ENCODE measurements around the gene NAALADL2.

The NAALADL2 gene

DNA sequence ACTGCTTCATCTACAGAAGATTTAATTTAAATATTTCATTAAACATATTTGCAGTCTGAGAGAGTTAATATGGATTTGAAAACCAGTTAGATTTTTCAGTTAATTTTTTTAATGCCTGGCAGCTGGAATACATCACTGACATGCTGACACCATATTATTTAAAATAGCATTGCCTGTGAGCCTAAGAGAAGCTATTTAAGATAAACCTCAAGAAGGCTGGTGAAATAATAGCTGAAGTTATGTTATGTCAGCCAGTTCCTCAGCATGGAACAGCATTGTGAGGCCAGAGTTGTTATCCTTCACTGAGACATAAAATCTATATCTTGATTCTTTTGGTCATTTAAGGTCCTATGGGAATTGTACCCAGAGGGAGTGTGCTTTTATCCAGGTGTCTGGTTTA, 705.2 kb downstream of the NAALADL2 start:
- TF ChIP-seq, protein P1, sequence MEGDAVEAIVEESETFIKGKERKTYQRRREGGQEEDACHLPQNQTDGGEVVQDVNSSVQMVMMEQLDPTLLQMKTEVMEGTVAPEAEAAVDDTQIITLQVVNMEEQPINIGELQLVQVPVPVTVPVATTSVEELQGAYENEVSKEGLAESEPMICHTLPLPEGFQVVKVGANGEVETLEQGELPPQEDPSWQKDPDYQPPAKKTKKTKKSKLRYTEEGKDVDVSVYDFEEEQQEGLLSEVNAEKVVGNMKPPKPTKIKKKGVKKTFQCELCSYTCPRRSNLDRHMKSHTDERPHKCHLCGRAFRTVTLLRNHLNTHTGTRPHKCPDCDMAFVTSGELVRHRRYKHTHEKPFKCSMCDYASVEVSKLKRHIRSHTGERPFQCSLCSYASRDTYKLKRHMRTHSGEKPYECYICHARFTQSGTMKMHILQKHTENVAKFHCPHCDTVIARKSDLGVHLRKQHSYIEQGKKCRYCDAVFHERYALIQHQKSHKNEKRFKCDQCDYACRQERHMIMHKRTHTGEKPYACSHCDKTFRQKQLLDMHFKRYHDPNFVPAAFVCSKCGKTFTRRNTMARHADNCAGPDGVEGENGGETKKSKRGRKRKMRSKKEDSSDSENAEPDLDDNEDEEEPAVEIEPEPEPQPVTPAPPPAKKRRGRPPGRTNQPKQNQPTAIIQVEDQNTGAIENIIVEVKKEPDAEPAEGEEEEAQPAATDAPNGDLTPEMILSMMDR (IDR thresholded peaks at IDR 0.05; ENCODE audit: extremely low read depth, insufficient read depth, missing control alignments): no peak
- DNase-seq (ENCODE audit: low spot score): no peak
- in situ Hi-C loops (cut with MboI; ENCODE audit: low pct_unique_long_range_greater_than_20kb, low sequenced_read_pairs, unreplicated experiment): no loop called here

DNA sequence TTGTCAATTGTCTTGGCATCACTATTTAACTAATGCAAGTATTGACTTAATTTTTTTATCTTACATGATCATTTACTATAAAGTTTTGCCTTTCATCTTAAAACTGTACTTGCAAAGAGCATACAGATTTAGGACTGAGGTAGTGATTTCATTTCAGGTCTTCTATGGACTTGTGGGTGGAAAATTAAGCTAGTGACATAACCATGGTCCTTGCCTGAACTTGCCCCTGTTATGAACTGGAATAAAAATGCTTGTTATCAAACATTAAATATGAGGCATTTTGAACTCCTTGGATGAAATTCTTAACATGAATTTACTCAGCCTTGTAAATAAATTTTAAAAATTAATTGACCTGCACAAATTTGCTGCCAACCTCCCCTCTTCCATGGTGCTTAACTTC, 712.0 kb downstream of the NAALADL2 start:
- no peak for DNase-seq (ENCODE audit: low spot score)
- in situ Hi-C loops (cut with MboI; ENCODE audit: low pct_unique_long_range_greater_than_20kb, low sequenced_read_pairs, unreplicated experiment): no loop called here
- TF ChIP-seq, protein P1 (IDR thresholded peaks at IDR 0.05; ENCODE audit: extremely low read depth, insufficient read depth, missing control alignments): no peak

DNA sequence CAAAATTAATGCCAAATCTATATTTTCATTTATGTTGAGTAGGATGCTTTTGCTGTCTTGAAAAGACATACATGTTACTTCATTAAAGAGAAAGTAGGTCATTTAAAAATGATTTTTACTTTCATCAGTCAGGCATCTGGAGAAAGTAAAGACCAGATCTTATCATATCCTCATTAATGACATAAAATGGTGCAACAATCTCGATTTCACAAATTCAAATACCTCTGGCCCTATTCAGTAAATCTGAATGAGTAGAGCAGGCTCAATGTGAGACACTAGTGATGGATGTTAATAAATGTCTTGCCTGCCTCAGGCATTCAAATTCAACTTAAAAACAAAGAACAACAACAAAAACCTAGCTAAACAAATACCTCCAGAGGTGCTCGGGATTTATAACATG, 714.1 kb downstream of the NAALADL2 start:
- TF ChIP-seq, protein P1 (IDR thresholded peaks at IDR 0.05; ENCODE audit: extremely low read depth, insufficient read depth, missing control alignments): no peak
- in situ Hi-C loops (cut with MboI; ENCODE audit: low pct_unique_long_range_greater_than_20kb, low sequenced_read_pairs, unreplicated experiment): no loop called here
- DNase-seq (ENCODE audit: low spot score): no peak

DNA sequence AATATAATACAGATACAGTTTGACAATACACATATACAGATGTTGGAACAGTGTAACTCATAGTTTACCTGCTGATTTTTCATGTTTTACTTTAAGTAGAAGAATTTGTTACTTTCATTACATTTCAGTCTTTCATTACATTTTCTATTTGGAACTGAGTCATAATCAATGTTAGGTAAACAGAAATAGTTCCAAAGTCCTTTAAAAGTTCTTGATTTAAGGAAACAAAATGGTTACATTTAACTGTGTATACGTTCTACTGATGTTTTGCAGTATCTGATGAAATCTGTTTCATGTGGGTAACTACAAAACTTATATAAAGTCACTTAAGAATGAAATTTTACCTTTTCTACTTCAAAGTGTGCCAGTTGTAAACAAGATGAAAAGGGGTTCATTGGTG, 721.2 kb downstream of the NAALADL2 start:
- in situ Hi-C loops (cut with MboI; ENCODE audit: low pct_unique_long_range_greater_than_20kb, low sequenced_read_pairs, unreplicated experiment): no loop called here
- no peak for DNase-seq (ENCODE audit: low spot score)
- TF ChIP-seq, protein P1 (IDR thresholded peaks at IDR 0.05; ENCODE audit: extremely low read depth, insufficient read depth, missing control alignments): no peak

DNA sequence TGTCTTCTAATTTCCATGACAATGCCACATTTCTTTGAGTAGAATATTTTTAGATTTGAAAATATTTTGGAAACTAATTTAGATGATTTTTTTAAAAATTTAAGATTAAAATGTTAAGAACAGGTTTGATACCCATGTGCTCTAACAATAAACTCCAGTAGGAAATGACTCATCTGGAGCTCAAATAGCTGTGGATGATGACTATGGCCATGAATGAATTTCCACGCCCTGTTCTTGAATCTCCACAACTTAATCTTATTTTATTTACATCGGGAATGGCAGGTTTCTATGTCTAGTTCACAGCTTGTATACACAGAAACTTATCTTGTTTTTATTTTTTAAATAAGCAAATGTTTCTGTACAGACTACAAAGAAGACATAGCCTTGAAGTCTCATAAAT, 726.8 kb downstream of the NAALADL2 start:
- DNase-seq (ENCODE audit: low spot score): no peak
- in situ Hi-C loops (cut with MboI; ENCODE audit: low pct_unique_long_range_greater_than_20kb, low sequenced_read_pairs, unreplicated experiment): no loop called here
- TF ChIP-seq, protein P1 (IDR thresholded peaks at IDR 0.05; ENCODE audit: extremely low read depth, insufficient read depth, missing control alignments): no peak

DNA sequence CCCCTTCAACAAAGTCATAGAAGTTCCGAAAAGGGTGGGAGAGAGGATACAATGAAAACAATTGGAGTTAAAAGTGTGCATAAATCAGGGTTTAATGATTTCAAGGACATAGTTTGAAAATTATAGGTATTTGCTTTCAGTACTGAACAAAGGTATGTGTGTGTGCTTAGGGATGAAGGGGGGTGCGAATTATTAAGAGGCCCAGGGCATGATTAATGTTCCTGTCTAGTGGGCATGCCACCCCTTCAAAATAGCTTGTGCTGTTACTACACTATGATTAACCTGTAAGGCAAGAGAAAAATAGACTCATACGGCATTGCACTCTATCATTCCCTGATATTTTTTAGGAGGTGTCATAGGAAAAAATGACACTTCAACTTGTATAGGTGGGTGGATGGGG, 731.6 kb downstream of the NAALADL2 start:
- in situ Hi-C loops (cut with MboI; ENCODE audit: low pct_unique_long_range_greater_than_20kb, low sequenced_read_pairs, unreplicated experiment): no loop called here
- no peak for DNase-seq (ENCODE audit: low spot score)
- TF ChIP-seq, protein P1 (IDR thresholded peaks at IDR 0.05; ENCODE audit: extremely low read depth, insufficient read depth, missing control alignments): no peak

DNA sequence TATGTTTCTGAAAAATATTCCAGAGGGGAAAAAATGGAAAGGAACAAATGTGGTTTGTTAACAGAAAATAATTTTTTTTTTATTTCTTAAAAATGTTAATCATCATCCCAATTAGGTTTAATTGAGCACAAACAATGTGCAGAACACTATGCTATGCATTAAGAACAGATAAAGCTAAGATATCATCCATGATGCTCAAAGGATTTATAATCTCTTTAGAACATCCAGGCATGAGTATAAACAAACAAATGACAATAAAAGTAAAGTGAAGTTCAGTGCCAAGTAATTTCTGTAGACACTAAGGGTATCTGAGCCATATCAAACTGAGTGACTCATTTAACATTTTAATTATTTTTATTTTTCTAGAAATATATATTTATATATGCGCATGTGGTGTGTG, 732.2 kb downstream of the NAALADL2 start:
- in situ Hi-C loops (cut with MboI; ENCODE audit: low pct_unique_long_range_greater_than_20kb, low sequenced_read_pairs, unreplicated experiment): no loop called here
- no peak for DNase-seq (ENCODE audit: low spot score)
- TF ChIP-seq, protein P1 (IDR thresholded peaks at IDR 0.05; ENCODE audit: extremely low read depth, insufficient read depth, missing control alignments): no peak

Measured in GM13977 (cell line).